ENCODE measurements around the gene GALNT13.

GRCh38 chr2:154244932-154245331, 373.2 kb downstream of the GALNT13 start:
- no peak for TF ChIP-seq CTCF (IDR thresholded peaks at IDR 0.05; ENCODE audit: low read depth, low read length)
- TF ChIP-seq EZH2phosphoT487 (IDR thresholded peaks at IDR 0.05; ENCODE audit: low read depth) = no peak

All from OCI-LY3 (cell line).